GM18511 (cell line): ENCODE data around the gene ZNF239.
"Not testable (repeated sequence)": the region's sequence is repeated elsewhere in the genome, so short reads cannot be mapped to it uniquely, and the experiment has no call there.

Experiments used
- ATAC-seq: cut with Tn5 transposase; IDR thresholded peaks from one replicate; pipeline ENCODE4 v1.9.1; 2021; ENCODE audit warnings: mild to moderate bottlenecking, moderate library complexity; ENCODE audit not compliant: unreplicated experiment

Gene ZNF239

DNA sequence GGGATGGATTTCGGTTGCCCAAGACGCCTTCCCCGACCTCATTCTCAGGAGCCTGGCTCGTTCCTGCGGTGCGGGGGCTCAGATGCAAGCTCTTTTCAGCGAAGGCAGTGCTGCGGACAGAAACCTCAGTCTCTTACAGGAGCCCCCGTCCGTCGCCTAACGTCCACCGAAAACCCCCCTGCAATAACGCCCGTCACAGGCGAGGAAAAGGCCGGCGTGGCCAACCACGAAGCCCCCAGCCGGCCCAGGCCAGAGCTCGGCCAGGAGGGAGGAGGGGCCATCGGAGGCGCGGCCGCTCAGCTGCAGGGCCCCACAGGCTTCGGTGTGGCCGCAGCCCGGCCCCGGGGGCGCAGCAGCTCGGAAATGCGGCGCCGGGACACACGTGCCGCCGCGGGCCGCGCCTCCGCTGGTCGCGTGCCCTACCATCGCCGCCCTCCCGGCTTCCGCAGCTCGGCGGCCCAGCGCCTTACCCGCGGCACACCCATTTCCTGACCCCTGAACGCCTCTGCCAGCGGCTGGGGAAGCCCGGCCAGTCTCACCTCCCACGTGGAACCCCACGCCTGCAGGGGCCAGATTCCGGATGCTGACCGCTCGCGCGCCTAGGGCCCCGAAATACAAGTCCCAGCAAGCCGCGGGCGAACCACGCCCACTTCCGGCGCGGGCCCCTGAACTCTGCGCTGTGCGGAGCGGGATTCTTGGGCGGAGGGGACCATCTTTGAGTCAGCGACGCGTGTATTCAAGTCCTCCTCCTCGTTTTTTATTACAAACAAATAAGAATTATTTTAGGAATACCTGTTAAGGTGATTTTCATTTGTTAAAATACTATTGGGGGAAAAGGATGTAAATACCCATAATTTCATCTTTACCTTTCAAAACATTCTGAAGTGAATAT, at the start of gene ZNF239:
ZNF239 (minus strand) TSS at position 616 of the 892 bp plus-strand sequence. CDS start 16,537 bp downstream, outside the sequence.
- peak; percentile 98 for ATAC-seq

- no peak for ATAC-seq
Measured at GRCh38 chr10:43623351-43623750, 48.9 kb upstream of the ZNF239 start.

- no peak for ATAC-seq
Measured at GRCh38 chr10:43622038-43622437, 47.6 kb upstream of the ZNF239 start.

GRCh38 chr10:43619368-43619767, 45.0 kb upstream of the ZNF239 start:
- ATAC-seq: no peak

GRCh38 chr10:43616697-43617370, 42.4 kb upstream of the ZNF239 start:
- no peak for ATAC-seq

GRCh38 chr10:43610636-43611035, 36.2 kb upstream of the ZNF239 start:
- ATAC-seq: no peak

- no peak for ATAC-seq
Measured at GRCh38 chr10:43607199-43607573, 32.8 kb upstream of the ZNF239 start.

- peak; percentile 100 for ATAC-seq
Measured at GRCh38 chr10:43606323-43607198, 32.1 kb upstream of the ZNF239 start, which contains the start of gene ZNF485. ZNF485 (plus strand) TSS chr10:43606438; CDS start chr10:43607051, 613 bp downstream.

DNA sequence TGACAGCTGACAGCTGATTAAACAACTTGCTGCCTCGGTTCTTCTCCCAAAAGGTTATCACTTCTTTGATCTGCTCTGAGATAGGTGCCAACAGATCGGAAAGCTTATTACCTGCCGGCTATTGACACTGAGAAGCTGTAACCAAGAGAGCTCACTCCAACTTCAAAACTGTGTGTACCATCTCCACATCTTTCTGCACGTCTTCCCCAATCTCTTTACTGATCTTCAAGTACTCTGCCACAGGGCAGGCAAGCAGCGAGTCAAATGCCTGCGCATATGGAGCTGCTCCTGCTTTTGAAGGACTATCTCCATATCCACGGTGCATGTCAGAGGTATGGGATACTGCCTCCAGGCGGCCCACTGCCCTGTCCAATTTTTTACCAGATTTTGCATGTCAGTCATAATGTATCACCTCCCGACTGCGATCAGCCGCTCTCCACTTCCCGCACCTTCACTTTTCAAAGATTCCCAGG, 31.5 kb upstream of the ZNF239 start:
- ATAC-seq: peak; percentile 30

- not testable (repeated sequence) for ATAC-seq
Measured at GRCh38 chr10:43601576-43601975, 27.2 kb upstream of the ZNF239 start.

DNA sequence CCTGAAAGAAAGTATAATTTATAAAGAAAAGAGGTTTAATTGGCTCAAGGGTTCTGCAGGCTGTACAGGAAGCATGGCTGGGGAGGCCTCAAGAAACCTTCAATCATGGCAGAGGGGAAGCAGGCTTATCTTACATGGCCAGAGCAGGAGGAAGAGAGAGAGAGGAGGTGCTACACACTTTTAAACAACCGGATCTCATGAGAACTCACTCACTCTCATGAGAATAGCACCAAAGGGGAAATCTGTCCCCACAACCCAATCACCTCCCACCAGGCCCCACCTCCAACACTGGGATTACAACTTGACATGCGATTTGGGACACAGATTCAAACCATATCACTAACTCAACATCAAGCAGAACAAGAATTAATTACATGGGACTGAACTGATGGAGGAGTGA, 24.9 kb upstream of the ZNF239 start:
- ATAC-seq: no peak

DNA sequence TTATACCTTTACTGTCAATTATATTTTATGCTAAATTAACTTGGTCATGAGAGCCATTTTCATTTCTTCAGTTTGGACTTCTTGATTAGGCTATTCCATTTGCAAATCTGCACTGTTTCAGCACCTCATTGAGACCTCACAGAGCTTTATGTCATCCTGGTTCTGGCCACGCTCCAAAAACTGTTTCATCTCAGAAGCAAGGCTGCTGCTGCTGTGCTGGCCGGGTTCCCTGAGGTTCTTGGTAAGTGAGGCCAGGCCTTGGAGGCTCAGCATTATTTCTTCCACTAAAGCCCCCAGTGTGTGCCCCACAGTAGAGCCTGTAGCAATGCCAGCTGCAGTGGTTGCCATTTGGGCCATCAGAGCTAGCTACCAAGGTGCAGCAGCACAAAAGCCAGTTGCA, 24.0 kb upstream of the ZNF239 start:
- no peak for ATAC-seq

- no peak for ATAC-seq
Measured at GRCh38 chr10:43596546-43596945, 22.1 kb upstream of the ZNF239 start.

GRCh38 chr10:43595739-43596298, 21.4 kb upstream of the ZNF239 start:
- ATAC-seq: peak; percentile 65

- peak; percentile 90 for ATAC-seq
Measured at GRCh38 chr10:43594944-43595589, 20.7 kb upstream of the ZNF239 start.

GRCh38 chr10:43591303-43591904, 17.0 kb upstream of the ZNF239 start:
- no peak for ATAC-seq

DNA sequence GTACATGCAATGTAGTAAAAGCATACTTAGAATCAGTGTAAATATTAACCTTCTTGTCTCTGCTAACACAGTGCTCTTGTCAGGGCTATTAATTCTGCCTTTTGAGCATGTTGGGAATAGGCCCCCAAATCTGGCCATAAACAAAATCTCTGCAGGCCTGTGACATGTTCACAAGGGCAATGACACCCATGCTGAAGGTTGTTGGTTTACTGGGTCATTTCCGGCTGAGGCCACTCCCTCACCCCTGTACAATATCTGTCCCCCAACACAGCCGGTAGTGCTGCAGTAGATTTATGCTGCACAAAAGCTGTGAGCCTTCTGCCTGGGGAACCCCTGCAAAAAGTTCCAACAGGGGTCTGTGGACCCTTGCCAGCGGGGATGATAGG, 12.3 kb upstream of the ZNF239 start:
- ATAC-seq: not testable (repeated sequence)

- ATAC-seq: no peak
Measured at GRCh38 chr10:43585981-43586729, 11.7 kb upstream of the ZNF239 start.

GRCh38 chr10:43585046-43585445, 10.6 kb upstream of the ZNF239 start:
- ATAC-seq: no peak
